Right lobe of liver (tissue), 6 donors: Measurements from ENCODE around the gene SLC18B1. TPM values are rescaled to one million over a fixed set of nuclear protein-coding genes. Genes with fewer than 3 reads are reported as not detected.
A peak's percentile ranks its signal among the peaks of the same experiment; 100 is the strongest.

Experiments used
- ATAC-seq, 4 donors: fragments of 200-7000 bp; cut with Tn5 transposase; one replicate each; pipeline ENCODE4 v1.9.1; 2020; ENCODE audit warnings: mild to moderate bottlenecking in 4 of 4, moderate library complexity in 4 of 4
- DNase-seq, 3 donors: peaks; one replicate each; pipeline ENCODE4 v3.0.0-alpha.2; 2020
- H3K27ac ChIP-seq, 3 donors: fragments of 200-600 bp; one replicate each; pipeline ENCODE4 v1.8.0; 2022
- H3K27me3 ChIP-seq, 2 donors: fragments of 200-600 bp; one replicate each; pipeline ENCODE4 v1.8.0; 2022
- H3K36me3 ChIP-seq, 4 donors: fragments of 200-600 bp; sonication (generic) in 1 of 4; one replicate each; pipeline versions ENCODE4 v1.5.1 to v1.8.0; 2017 to 2022; ENCODE audit warnings: control low read depth in 1 of 4
- H3K4me1 ChIP-seq, 4 donors: fragments of 200-600 bp; sonication (generic) in 1 of 4; one replicate each; pipeline versions ENCODE4 v1.5.1 to v1.8.0; 2017 to 2022; ENCODE audit warnings: control low read depth in 1 of 4
- H3K4me3 ChIP-seq, 3 donors: fragments of 200-600 bp; one replicate each; pipeline ENCODE4 v1.8.0; 2022
- H3K9me3 ChIP-seq, 4 donors: fragments of 200-600 bp; sonication (generic) in 1 of 4; one replicate each; pipeline versions ENCODE4 v1.5.1 to v1.8.0; 2017 to 2022; ENCODE audit warnings: control low read depth in 1 of 4
- CTCF ChIP-seq, 4 donors: fragments of 200-600 bp in 3 of 4; fragments of 450-650 bp in 1 of 4; IDR thresholded peaks; one replicate each; pipeline versions ENCODE4 v1.5.1 to v1.8.0; 2016 to 2022; ENCODE audit warnings: antibody characterized with exemption in 4 of 4, mild to moderate bottlenecking in 2 of 4
- POLR2A ChIP-seq: fragments of 450-650 bp; IDR thresholded peaks from one replicate; pipeline ENCODE4 v1.6.1; 2017; ENCODE audit warnings: antibody characterized with exemption, mild to moderate bottlenecking
- WGBS: methylation state at CpG from one replicate; pipeline ENCODE4 v1.1.6; 2018; ENCODE audit warnings: low coverage, low lambda C conversion rate; ENCODE audit not compliant: insufficient coverage; ENCODE audit errors: missing lambda C conversion rate; 5-methylcytosine and 5-hydroxymethylcytosine counted together
- intact Hi-C, 2 donors: fragments of 100-400 bp; cut with DNase I; formaldehyde crosslinking; loops; one replicate each; pipeline versions ENCODE4 v1.11.2 to v1.14.1; 2022
- total RNA-seq, 6 experiments: library from RNA; depleted of rRNA in 2 of 6; stranded (reverse); fragments of >200 nt in 2 of 6; fragmentation: NEBNext Ultra II Directional in 3 of 6; extraction: Animal tissue kit (Norgen Biotek cat#: 25700) in 3 of 6; gene quantifications; one replicate each; pipeline versions ENCODE4 v1.1.0 to v1.2.4, GENCODE V29; 2016 to 2023
- donor health status: DM: no; HTN: yes; CAD: no.
- donor health status: DM: no; HTN: no; CAD: no.
- donor health status: DM: no; HTN: no; CAD: no.
- donor health status: DM: no; HTN: yes; CAD: no.
- donor health status: DM: no; HTN: yes; CAD: no.

The SLC18B1 gene
- total RNA-seq, 6 experiments from 2014 or later, result 2.9 to 6.1 (median 4.2) TPM

- DNase-seq, result no peak
- peaks cover 0 to 36% (median 2%) of the 10 kb centered on the region in 4 donors for H3K4me1 ChIP-seq
- WGBS, result 0% methylated on average over 5 of the region's 5 CpGs
- peak overlapping the region; percentile 89 to 96 (median 94) for H3K4me3 ChIP-seq
- no peak for TF ChIP-seq CTCF (IDR thresholded peaks at IDR 0.05)
- H3K27me3 ChIP-seq, result no peaks in the 10 kb centered on the region
- intact Hi-C loops, result no loop called here
- no peaks in the 10 kb centered on the region for H3K9me3 ChIP-seq
- peak in 3 of 4 donors; percentile 10 to 30 (median 15) for ATAC-seq
- H3K27ac ChIP-seq, result peak overlapping the region; percentile 96 to 97 (median 96)
- peaks cover 0 to 20% (median 12%) of the 10 kb centered on the region in 4 donors for H3K36me3 ChIP-seq
Measured at GRCh38 chr6:132812756-132813172, 14.3 kb upstream of the SLC18B1 start.

GRCh38 chr6:132812255-132812732 is 13.9 kb upstream of the SLC18B1 start:
- WGBS, result 13% methylated on average over 2 of the region's 2 CpGs
- Histone ChIP-seq H3K36me3 (peaks cover 0 to 15% (median 7%) of the 10 kb centered on the region in 4 donors), H3K27me3 (no peaks in the 10 kb centered on the region), H3K4me3 (peak overlapping the region; percentile 89 to 96 (median 94)), H3K9me3 (no peaks in the 10 kb centered on the region), H3K27ac (peak overlapping the region; percentile 96 to 97 (median 96)), H3K4me1 (peaks cover 0 to 36% (median 2%) of the 10 kb centered on the region in 4 donors)
- TF ChIP-seq CTCF (IDR thresholded peaks at IDR 0.05), result no peak
- TF ChIP-seq POLR2A, result no peak
- peak in 3 of 4 donors; percentile 3 to 16 (median 6) for ATAC-seq
- DNase-seq, result no peak
- intact Hi-C loops, result no loop called here

GRCh38 chr6:132811276-132811675 is 12.8 kb upstream of the SLC18B1 start:
- H3K9me3 ChIP-seq, result no peaks in the 10 kb centered on the region
- intact Hi-C loops, result no loop called here
- H3K4me3 ChIP-seq, result no peak overlapping the region
- no peaks in the 10 kb centered on the region for H3K27me3 ChIP-seq
- 12% methylated on average over 3 of the region's 3 CpGs for WGBS
- DNase-seq, result no peak
- H3K36me3 ChIP-seq, result peaks cover 0 to 5% (median 2%) of the 10 kb centered on the region in 4 donors
- no peak for ATAC-seq
- H3K4me1 ChIP-seq, result peaks cover 0 to 28% (median 2%) of the 10 kb centered on the region in 4 donors
- TF ChIP-seq POLR2A (no peak), CTCF (IDR thresholded peaks at IDR 0.05) (no peak)
- no peak overlapping the region for H3K27ac ChIP-seq

GRCh38 chr6:132805548-132805947 is 7.1 kb upstream of the SLC18B1 start:
- no peak for ATAC-seq
- no peak for TF ChIP-seq POLR2A

GRCh38 chr6:132804251-132804650 is 5.8 kb upstream of the SLC18B1 start:
- intact Hi-C loops, result no loop called here
- Histone ChIP-seq H3K9me3 (no peaks in the 10 kb centered on the region), H3K4me3 (no peak overlapping the region), H3K27me3 (no peaks in the 10 kb centered on the region), H3K27ac (no peak overlapping the region), H3K4me1 (no peaks in the 10 kb centered on the region), H3K36me3 (no peaks in the 10 kb centered on the region)
- no peak for TF ChIP-seq POLR2A
- TF ChIP-seq CTCF (IDR thresholded peaks at IDR 0.05), result no peak
- ATAC-seq (no peak), DNase-seq (no peak)
- WGBS, result 100% methylated on average over 1 of the region's 1 CpG

More at GRCh38 chr6:132805548-132805947, 7.1 kb upstream of the SLC18B1 start:
- no peaks in the 10 kb centered on the region for H3K36me3 ChIP-seq
- no peak for DNase-seq
- no peaks in the 10 kb centered on the region for H3K9me3 ChIP-seq
- H3K4me1 ChIP-seq, result no peaks in the 10 kb centered on the region
- no peak overlapping the region for H3K27ac ChIP-seq
- no peaks in the 10 kb centered on the region for H3K27me3 ChIP-seq
- 61% methylated on average over 2 of the region's 2 CpGs for WGBS
- no peak overlapping the region for H3K4me3 ChIP-seq
- intact Hi-C loops, result no loop called here
